Upper lobe of left lung (tissue), 4 donors: Measurements from ENCODE around the gene STXBP6.

Source experiments
- CTCF ChIP-seq, 6 experiments: fragments of 450-650 bp in 4 of 6; fragments of 200-600 bp in 2 of 6; sonication (generic) in 2 of 6; IDR thresholded peaks; one replicate each; pipeline ENCODE4 v1.5.1; 2016 to 2019; ENCODE audit warnings: antibody characterized with exemption in 6 of 6
- EP300 ChIP-seq, 4 donors: sonication (generic); formaldehyde crosslinking; IDR thresholded peaks; one replicate each; pipeline ENCODE4 v1.5.1; 2017; ENCODE audit warnings: antibody characterized with exemption in 4 of 4, control low read depth in 2 of 4
- POLR2A ChIP-seq, 4 donors: fragments of 450-650 bp; IDR thresholded peaks; one replicate each; pipeline ENCODE4 v1.5.1; 2016 to 2017; ENCODE audit warnings: antibody characterized with exemption in 4 of 4, mild to moderate bottlenecking in 2 of 4
- POLR2AphosphoS5 ChIP-seq, 2 donors: sonication (generic); formaldehyde crosslinking; IDR thresholded peaks; one replicate each; pipeline ENCODE4 v1.5.1; 2017; ENCODE audit warnings: antibody characterized with exemption in 2 of 2

GRCh38 chr14:24897793-24898192 is 152.2 kb downstream of the STXBP6 start:
- no peak for TF ChIP-seq CTCF (IDR thresholded peaks at IDR 0.05)
- no peak for TF ChIP-seq POLR2AphosphoS5 (IDR thresholded peaks at IDR 0.05)
- TF ChIP-seq EP300 (IDR thresholded peaks at IDR 0.05) = no peak
- TF ChIP-seq POLR2A (IDR thresholded peaks at IDR 0.05) = no peak
